GM23248 (cell line): ENCODE data around the gene SOCS2. TPM values are rescaled to one million over a fixed set of nuclear protein-coding genes. Genes with fewer than 3 reads are reported as not detected.
A peak's percentile ranks its signal among the peaks of the same experiment; 100 is the strongest.

Source experiments
- DNase-seq: peaks from one replicate; pipeline ENCODE4 v3.0.0-alpha.2; 2015
- H2AFZ ChIP-seq: fragments of 200-600 bp; sonication (generic); 2 replicates; pipeline ENCODE4 v1.6.1; 2016; ENCODE audit warnings: antibody characterized with exemption
- H3F3A ChIP-seq: fragments of 200-600 bp; sonication (generic); 2 replicates; pipeline ENCODE4 v1.6.1; 2016; ENCODE audit warnings: mild to moderate bottlenecking, antibody characterized with exemption, mixed run types; ENCODE audit not compliant: insufficient read depth
- H3K27ac ChIP-seq: fragments of 200-600 bp; sonication (generic); 2 replicates; pipeline ENCODE4 v1.5.1; 2016; ENCODE audit warnings: mild to moderate bottlenecking
- H3K27me3 ChIP-seq: fragments of 200-600 bp; sonication (generic); replicated peaks from 2 replicates; pipeline ENCODE4 v1.6.1; 2016; ENCODE audit warnings: mild to moderate bottlenecking; ENCODE audit not compliant: insufficient read depth
- H3K36me3 ChIP-seq: fragments of 200-600 bp; sonication (generic); 2 replicates; pipeline ENCODE4 v1.6.1; 2016; ENCODE audit warnings: low read depth, mild to moderate bottlenecking
- H3K4me1 ChIP-seq: fragments of 200-600 bp; sonication (generic); 2 replicates; pipeline ENCODE4 v1.6.1; 2016; ENCODE audit warnings: mild to moderate bottlenecking; ENCODE audit not compliant: insufficient read depth
- H3K4me2 ChIP-seq: fragments of 200-600 bp; sonication (generic); one replicate; pipeline ENCODE4 v1.6.1; 2016; ENCODE audit warnings: mild to moderate bottlenecking; ENCODE audit not compliant: unreplicated experiment
- H3K4me3 ChIP-seq: fragments of 200-600 bp; sonication (generic); 2 replicates; pipeline ENCODE4 v1.5.1; 2016; ENCODE audit warnings: mild to moderate bottlenecking
- H3K79me2 ChIP-seq: fragments of 200-600 bp; sonication (generic); 2 replicates; pipeline ENCODE4 v1.6.1; 2016; ENCODE audit warnings: mild to moderate bottlenecking; ENCODE audit not compliant: insufficient read depth
- H3K9ac ChIP-seq: fragments of 200-600 bp; sonication (generic); 2 replicates; pipeline ENCODE4 v1.6.1; 2016; ENCODE audit warnings: mild to moderate bottlenecking
- H3K9me2 ChIP-seq: fragments of 200-600 bp; sonication (generic); 2 replicates; pipeline ENCODE4 v1.6.1; 2016; ENCODE audit warnings: mixed run types, mild to moderate bottlenecking, moderate library complexity; ENCODE audit not compliant: insufficient read depth
- H3K9me3 ChIP-seq: fragments of 200-600 bp; sonication (generic); one replicate; pipeline ENCODE4 v1.6.1; 2017; ENCODE audit warnings: low read depth
- H4K20me1 ChIP-seq: fragments of 200-600 bp; sonication (generic); 2 replicates; pipeline ENCODE4 v1.6.0; 2016; ENCODE audit not compliant: insufficient read depth
- EZH2 ChIP-seq: fragments of 200-600 bp; sonication (generic); IDR thresholded peaks from 2 replicates; pipeline ENCODE4 v1.6.1; 2018; ENCODE audit warnings: antibody characterized with exemption, mild to moderate bottlenecking; ENCODE audit not compliant: insufficient read depth, poor library complexity, severe bottlenecking
- EZH2phosphoT487 ChIP-seq: fragments of 200-600 bp; sonication (generic); IDR thresholded peaks from 2 replicates; pipeline ENCODE4 v1.6.1; 2018; ENCODE audit warnings: antibody characterized with exemption, moderate library complexity, mild to moderate bottlenecking, low read depth; ENCODE audit not compliant: insufficient read depth
- WGBS, 2 experiments: methylation state at CpG; one replicate each; pipeline ENCODE4 v1.1.6; 2015 to 2017; ENCODE audit warnings: low lambda C conversion rate in 2 of 2, low coverage in 1 of 2; ENCODE audit errors: missing lambda C conversion rate in 2 of 2; 5-methylcytosine and 5-hydroxymethylcytosine counted together
- in situ Hi-C: fragments of 300-500 bp; cut with MboI; formaldehyde crosslinking; loops from 2 replicates; pipeline ENCODE4 v1.15.0; 2020
- polyA plus RNA-seq: library from polyadenylated mRNA; unstranded; fragments of >200 nt; fragmentation: Nextera tagmentation; extraction: Ambion mirVana; gene quantifications from 2 replicates; pipeline ENCODE4 v1.2.1, GENCODE V29; 2016
- total RNA-seq: library from RNA; depleted of rRNA; stranded (reverse); fragments of >200 nt; shearing (Covaris generic); gene quantifications from 2 replicates; pipeline ENCODE4 v1.2.3, GENCODE V29; 2014

Gene SOCS2
- total and polyA plus RNA-seq, 2 experiments from 2014 or later: 52.4 to 72.6 TPM

- Histone ChIP-seq H3K9me2 (no peaks in the 10 kb centered on the region), H4K20me1 (no peaks in the 10 kb centered on the region), H2AFZ (no peak overlapping the region; the same call in 1 of the 2 replicates), H3K9ac (no peak overlapping the region), H3K4me1 (peaks cover 14% of the 10 kb centered on the region), H3K79me2 (no peaks in the 10 kb centered on the region), H3F3A (peaks cover 11% of the 10 kb centered on the region), H3K36me3 (no peaks in the 10 kb centered on the region), H3K4me2 (no peak overlapping the region), H3K27ac (peak overlapping the region; percentile 33; the same call in 1 of the 2 replicates), H3K9me3 (no peaks in the 10 kb centered on the region), H3K4me3 (no peak overlapping the region), H3K27me3 (no peaks in the 10 kb centered on the region)
- DNase-seq: peak; percentile 77
- in situ Hi-C loops: no loop called here
- 54 to 61% methylated on average over 8 of the region's 8 CpGs for WGBS, 2 experiments
- TF ChIP-seq EZH2phosphoT487 (no peak), EZH2 (no peak)
These were observed 44.2 kb downstream of the SOCS2 start for GRCh38 chr12:93616584-93617101.

GRCh38 chr12:93618891-93619410 lies 46.5 kb downstream of the SOCS2 start:
- Histone ChIP-seq H3K79me2 (no peaks in the 10 kb centered on the region), H3K4me1 (peaks cover 25% of the 10 kb centered on the region), H3K4me2 (no peak overlapping the region), H3K4me3 (no peak overlapping the region), H3K9me2 (no peaks in the 10 kb centered on the region), H3K27ac (no peak overlapping the region), H4K20me1 (no peaks in the 10 kb centered on the region), H3K27me3 (no peaks in the 10 kb centered on the region), H3F3A (peaks cover 26% of the 10 kb centered on the region), H3K9me3 (no peaks in the 10 kb centered on the region), H2AFZ (no peak overlapping the region), H3K9ac (no peak overlapping the region), H3K36me3 (no peaks in the 10 kb centered on the region)
- 92 to 95% methylated on average over 8 of the region's 8 CpGs for WGBS, 2 experiments
- DNase-seq: no peak
- TF ChIP-seq EZH2phosphoT487 (no peak), EZH2 (no peak)
- in situ Hi-C loops: no loop called here

- no peaks in the 10 kb centered on the region for H3K9me2 ChIP-seq
- TF ChIP-seq EZH2: no peak
- TF ChIP-seq EZH2phosphoT487: no peak
- H3K79me2 ChIP-seq: no peaks in the 10 kb centered on the region
- peaks cover 42% of the 10 kb centered on the region for H3F3A ChIP-seq
- no peaks in the 10 kb centered on the region for H3K27me3 ChIP-seq
- 92 to 98% methylated on average over 2 of the region's 2 CpGs for WGBS, 2 experiments
- no peak overlapping the region for H3K9ac ChIP-seq
- H3K9me3 ChIP-seq: no peaks in the 10 kb centered on the region
- in situ Hi-C loops: no loop called here
- peaks cover 36% of the 10 kb centered on the region for H3K4me1 ChIP-seq
- no peak overlapping the region for H3K4me3 ChIP-seq
- peak; percentile 27 for DNase-seq
- peak overlapping the region; percentile 37 for H3K27ac ChIP-seq
- H3K36me3 ChIP-seq: no peaks in the 10 kb centered on the region
- no peak overlapping the region for H2AFZ ChIP-seq
- no peak overlapping the region for H3K4me2 ChIP-seq
- H4K20me1 ChIP-seq: no peaks in the 10 kb centered on the region
These were observed 49.5 kb downstream of the SOCS2 start for GRCh38 chr12:93621986-93622385.

GRCh38 chr12:93622485-93622884 lies 50.0 kb downstream of the SOCS2 start:
- H2AFZ ChIP-seq: no peak overlapping the region
- H3K27ac ChIP-seq: peak overlapping the region; percentile 37
- H3K4me2 ChIP-seq: no peak overlapping the region
- H3F3A ChIP-seq: peaks cover 38% of the 10 kb centered on the region
- no peaks in the 10 kb centered on the region for H3K79me2 ChIP-seq
- no peaks in the 10 kb centered on the region for H3K36me3 ChIP-seq
- H3K4me1 ChIP-seq: peaks cover 34% of the 10 kb centered on the region
- WGBS, 2 experiments: 80% methylated on average over 2 of the region's 2 CpGs
- no peaks in the 10 kb centered on the region for H3K27me3 ChIP-seq
- peak; percentile 79 for DNase-seq
- no peak for TF ChIP-seq EZH2phosphoT487
- no peak overlapping the region for H3K4me3 ChIP-seq
- H3K9me3 ChIP-seq: no peaks in the 10 kb centered on the region
- in situ Hi-C loops: no loop called here
- no peak overlapping the region for H3K9ac ChIP-seq
- H3K9me2 ChIP-seq: no peaks in the 10 kb centered on the region
- no peaks in the 10 kb centered on the region for H4K20me1 ChIP-seq
